Cerebellar nuclear complex (tissue), 1 donor: ENCODE results near the gene IL1R2.

ENCODE experiments used
- DNase-seq, 2 experiments: peaks; one replicate each; lab custom pipeline; 2025; lab: John Stamatoyannopoulos, UW

The IL1R2 gene

GRCh38 chr2:102043560-102043959, 51.8 kb downstream of the IL1R2 start:
- no peak for DNase-seq

GRCh38 chr2:102044235-102044896, 52.6 kb downstream of the IL1R2 start:
- no peak for DNase-seq

GRCh38 chr2:102044967-102045489, 53.3 kb downstream of the IL1R2 start:
- no peak for DNase-seq

GRCh38 chr2:102045697-102046096, 53.9 kb downstream of the IL1R2 start:
- DNase-seq: no peak

DNA sequence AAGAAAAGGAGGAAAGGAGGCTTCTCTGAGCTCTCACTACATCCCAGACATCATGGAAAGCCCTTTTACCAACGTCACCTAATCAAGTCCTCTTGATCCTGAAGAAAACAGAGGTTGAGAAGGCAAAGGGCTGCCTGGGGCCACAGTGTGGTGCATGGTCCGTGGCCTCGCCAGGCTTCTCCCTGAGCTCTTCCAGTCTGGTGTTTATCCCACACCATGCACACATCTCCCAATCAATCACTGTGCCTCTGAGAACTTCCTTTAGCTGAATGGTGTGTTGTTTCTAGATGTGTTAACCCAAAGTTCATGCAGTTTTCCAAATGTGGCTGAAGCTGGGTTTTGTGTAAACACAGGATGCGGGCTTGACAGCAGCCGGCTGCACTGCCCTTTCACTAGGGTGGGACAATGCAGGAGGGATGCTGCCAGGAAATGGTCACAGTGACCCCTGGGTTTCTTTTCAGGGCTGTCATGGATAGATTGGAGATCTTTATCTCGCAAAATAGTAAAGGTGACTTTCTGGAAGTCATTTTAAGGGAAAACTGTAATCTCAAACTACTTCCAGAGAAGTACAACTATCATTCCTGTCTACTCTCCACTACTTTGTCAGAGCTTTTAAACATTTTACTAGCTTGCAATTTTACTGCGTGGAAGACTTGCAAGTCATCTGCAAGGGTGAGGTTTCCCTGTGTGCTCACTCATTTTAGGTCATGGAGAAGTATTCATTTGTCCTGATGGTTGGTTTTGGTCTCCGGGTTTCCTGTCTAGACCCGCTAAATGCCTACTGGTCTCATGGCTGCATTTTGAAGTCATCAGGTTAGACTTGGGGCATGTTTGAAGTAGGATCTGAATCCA, 54.6 kb downstream of the IL1R2 start:
- no peak for DNase-seq

DNA sequence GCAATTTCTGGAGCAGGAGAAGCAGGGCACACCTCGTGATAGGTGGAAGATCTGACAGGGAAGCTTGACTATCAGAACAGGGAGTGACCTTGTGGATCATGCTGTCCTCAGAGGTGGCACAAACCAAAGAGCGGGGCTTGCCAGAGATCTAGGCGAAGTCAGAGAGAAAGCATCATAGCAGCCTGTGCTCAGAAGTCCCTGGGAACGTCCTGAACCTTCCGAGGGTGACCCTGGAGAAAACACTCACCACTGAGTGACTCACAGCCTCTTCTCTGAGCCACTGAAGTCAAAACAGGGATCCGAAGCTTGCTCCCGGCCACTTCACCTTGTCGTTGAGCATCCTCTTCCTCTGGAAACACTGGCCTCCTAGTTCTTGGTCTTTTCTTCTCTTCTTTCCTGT, 56.7 kb downstream of the IL1R2 start:
- DNase-seq: no peak

DNA sequence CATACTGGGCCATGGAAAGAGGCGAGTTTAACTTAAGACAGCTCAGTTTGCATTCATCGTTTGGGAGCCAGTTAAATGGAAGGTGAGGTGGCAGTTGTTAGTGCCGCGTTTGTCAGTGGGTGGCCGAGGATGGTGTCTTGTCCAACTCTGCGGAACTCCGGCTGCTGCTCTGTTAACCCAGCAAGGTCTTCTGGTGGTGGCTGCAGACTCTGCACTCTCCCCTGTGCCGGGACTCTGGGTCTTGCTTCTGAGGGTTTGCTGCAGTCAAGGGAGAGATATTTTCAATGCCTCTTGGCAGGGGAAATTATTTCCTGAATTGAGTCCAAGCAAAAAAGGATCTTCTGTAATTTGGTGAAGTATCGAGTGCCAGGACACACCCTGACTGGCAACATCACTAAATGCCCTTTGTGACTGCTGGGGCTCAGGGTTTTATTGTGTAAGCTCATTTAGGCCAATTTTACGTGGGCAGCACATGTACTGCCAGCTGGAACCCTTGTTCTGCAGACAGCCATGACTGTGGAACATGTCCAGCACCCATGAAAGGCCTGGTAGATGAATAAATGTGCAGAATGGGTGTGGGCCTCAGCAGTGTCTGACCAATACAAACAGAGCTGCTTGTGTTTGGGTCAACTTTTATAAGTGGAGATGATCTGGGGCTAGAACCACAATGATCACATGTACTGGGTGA, 58.1 kb downstream of the IL1R2 start:
- DNase-seq: no peak

DNA sequence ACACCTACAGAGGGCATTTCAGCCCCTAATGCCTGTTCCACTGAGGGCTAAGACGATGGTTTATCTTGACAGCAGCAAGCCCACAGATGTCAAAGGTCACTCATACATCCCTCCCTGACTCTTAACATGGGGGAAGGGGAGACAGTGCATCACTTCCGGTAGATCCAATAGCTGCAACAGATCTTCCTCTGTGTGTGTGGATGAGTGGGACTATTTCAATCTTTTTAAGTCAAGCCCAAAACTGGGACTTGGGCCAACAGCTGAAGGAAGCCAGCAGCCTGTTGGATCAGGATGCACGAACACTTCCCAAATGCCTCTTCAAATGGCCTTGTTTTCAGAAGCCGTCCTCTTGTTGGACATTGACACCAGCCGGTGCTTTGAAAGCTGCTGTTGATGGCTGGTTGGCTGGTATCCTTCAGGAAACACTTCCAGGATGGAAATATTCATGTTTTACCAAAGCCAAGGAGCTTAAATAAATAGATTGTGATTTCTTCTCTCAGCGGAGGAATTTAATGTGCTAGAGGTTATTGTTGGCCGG, 59.2 kb downstream of the IL1R2 start:
- no peak for DNase-seq

DNA sequence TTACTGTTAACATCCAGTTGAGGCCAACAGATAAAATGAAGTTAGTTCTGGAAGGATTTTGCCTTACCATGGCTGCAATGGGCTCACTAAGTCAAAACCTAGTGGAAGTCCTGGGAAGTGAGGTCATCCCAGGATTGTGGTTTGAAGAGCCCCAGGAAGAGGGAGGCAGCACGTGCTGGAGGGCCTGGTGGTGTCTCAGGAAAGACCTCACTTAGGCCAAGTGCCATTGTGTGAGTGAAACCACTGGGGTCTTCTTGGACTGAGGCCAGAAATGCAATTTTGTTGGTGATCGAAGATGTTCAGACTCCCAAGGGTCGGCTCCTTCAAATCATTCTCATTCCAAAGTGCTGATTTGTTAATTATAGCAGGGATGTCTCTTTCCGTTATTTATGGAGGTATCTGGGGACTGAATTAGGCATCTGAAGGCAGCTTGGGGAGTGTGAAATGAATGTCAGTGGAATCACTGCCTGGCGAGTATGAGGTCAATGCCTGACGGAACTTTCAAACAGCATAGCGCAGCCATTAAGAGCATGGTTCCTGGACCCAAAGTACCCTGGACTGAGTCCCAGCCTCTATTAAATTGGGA, 60.0 kb downstream of the IL1R2 start:
- DNase-seq: no peak

- DNase-seq: no peak
Measured at GRCh38 chr2:102052365-102052764, 60.6 kb downstream of the IL1R2 start.

DNA sequence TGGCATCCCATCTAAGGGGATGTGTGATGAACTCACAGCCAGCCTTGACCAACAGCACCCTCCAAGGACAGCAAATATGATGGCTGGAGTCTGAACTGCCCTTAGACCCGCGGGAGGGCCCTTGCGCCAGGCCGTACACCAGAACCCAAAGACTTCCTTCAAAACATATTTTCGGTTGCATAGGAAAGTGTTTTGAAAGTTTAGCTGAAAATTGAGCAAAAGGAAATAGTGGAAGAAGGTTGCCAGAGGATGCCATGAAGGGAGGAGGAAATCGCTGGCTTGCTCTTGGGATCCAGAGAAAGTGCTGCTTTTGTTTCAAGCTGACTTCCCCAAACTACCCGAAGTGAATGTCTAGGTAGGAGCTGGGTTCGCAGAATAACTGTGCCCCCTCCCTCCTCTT, 61.3 kb downstream of the IL1R2 start:
- no peak for DNase-seq

DNA sequence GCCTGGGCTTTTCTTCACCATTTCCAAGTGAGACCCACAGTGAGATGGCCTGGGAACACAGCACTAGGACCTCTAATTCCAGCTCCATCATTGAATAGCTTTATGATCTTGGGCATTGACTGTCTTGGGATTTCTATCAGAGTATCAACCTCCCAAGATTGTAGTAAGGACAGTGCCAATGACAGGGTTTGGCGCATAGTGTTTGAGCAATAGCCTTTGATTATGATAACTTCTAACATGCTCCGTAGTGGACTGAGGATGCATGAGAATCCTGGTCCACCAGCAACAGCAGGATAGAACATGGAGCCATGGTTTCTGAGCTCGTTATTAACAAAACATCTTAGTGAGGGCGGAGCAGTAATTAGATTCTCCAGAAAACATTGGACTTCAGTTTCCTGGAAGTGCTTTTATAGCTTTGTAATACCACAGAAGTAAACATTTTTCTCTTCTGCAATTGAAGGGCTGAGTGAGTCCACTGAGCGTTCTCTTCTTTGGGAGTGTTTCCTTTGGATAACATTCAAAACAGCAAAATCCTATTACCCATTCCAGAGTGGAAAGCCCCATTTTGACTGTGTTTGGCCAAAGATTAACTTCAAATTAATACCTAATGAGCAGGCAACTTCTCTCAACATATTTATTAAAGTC, 63.7 kb downstream of the IL1R2 start:
- DNase-seq: no peak

DNA sequence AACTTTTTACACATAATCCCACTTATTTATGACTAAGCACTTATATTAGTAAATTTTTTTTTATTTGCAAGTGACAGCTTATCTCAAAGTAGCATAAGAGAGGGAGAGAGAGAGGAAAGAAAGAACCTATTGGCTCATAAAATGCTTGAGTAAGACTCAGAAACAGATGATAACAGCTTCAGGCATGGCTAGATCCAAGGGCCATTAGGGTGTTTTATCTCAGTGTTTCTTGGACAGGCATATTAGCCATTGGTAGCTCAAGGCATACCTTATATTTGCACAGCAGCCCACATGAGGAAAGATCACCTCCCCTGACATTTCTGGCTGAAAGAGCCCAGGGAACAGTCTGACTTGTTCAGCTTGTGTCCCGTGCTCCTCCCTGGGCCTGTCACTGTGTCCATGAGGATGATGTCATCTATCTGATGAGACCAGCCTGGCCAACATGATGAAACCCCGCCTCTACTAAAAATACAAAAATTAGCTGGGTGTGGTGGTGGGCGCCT, 64.4 kb downstream of the IL1R2 start:
- no peak for DNase-seq

DNA sequence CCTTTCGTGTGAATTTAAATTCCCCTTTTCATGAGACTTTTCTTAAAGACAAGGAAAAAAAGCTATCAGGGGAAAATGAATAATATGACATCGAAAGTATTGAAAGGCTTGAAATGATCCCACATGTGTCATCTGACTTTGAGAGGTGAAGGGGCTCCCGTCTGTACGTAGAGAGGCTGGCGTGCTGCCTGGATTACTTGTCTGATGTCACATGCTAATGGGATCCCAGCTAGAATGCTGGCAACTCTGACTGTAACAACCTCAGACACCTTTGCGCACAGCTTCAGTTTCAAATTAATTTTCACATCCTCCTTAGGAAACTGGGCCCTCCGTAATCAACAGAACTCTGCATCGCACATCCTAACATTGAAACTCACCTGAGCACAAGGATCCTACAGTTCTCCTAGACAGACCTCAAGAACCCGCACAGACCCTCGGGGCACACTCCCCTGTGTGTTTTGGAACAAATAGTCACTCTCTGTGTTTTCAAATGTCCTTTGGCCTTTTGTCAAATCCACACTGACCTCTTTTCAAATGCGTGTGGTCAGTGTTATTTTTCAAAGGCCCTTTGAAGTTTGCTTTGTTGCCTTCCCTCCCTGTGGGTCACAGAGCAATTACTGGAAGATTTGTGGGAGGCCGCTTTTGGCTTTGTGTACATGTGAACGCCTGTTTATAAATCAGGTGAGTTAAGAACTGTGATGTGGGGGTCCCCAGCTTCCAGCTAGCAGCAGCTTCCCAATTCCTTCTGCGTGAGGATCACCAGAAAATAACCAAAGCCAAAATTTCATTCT, 65.9 kb downstream of the IL1R2 start:
- DNase-seq: no peak

GRCh38 chr2:102058293-102058833, 66.6 kb downstream of the IL1R2 start:
- DNase-seq: no peak

DNA sequence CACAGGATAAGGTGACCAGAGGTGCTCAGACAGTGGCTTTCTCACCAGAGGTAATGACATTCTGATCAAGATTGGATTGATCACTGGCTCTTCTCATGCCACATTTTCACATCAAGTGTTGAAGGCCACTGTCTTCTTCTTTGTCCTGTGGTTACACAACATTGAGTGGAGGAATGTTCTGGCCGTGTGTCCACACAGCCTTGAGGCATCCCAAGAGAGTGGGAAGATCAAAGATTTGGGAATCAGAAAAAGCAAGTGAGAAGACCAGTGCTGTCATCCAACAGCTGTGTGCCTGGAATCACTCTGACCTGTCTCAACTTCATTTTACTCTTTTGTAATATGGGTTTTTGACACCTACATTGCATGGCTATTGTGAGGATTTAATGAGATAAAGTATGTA, 67.4 kb downstream of the IL1R2 start:
- no peak for DNase-seq

GRCh38 chr2:102060047-102060446, 68.3 kb downstream of the IL1R2 start:
- no peak for DNase-seq

DNA sequence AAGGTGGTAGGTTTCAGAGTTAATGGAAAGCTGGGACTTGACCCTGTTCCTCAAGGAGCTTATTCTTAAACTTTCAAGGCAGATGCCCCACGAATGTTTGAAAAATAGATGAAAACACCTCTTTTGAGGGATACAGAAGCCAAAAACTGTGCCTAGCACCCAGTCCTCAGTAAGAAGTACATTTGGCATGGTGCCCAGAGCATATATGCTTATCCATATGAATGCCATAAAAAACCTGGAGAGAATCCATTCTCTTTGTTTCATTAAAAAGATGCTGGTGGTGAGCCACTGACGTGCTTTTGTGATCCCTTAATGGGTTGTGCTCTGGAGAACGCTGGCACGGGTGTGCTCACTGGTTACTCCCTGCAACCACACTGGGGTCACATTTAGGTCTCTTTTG, 69.0 kb downstream of the IL1R2 start:
- DNase-seq: no peak

DNA sequence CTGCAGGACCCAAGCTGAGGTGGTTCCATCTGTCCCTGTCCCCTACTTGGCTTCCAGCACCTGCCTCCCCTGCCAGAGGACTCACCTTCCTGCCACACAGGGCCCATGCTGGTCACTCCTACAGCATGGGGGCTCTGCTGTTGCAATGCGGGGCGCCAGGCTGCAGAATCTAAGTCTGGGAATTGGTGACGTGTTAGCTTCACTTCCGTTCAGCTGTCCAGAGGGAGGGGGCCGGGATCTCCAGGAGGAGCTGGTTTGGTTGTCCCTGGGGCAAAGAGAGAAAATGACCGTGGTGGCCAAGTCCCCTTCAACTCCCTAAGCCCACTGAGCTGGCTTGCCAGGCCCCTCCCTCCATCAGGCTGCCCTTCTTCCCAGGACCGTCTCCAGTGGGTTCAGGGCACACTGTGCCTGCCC, 69.5 kb downstream of the IL1R2 start:
- no peak for DNase-seq
